OCI-LY7 (cell line): ENCODE data around the gene ATP6V0A1. TPM values are rescaled to one million over a fixed set of nuclear protein-coding genes. Genes with fewer than 3 reads are reported as not detected.

Experiments
- BruUV-seq: library from RNA; stranded (reverse); fragments of 400-500 nt; replicated peaks from 2 replicates; lab custom pipeline; 2021; lab: Mats Ljungman, UMichigan
- CTCF ChIA-PET: fragments of 300-600 bp; sonication (Branson Sonifier 250); formaldehyde crosslinking; loops from one replicate; lab custom pipeline; 2022; ENCODE audit warnings: antibody characterized with exemption; ENCODE audit not compliant: unreplicated experiment; lab: Charles Lee
- POLR2A ChIA-PET: fragments of 300-600 bp; sonication (Branson Sonifier 250); formaldehyde crosslinking; loops from one replicate; lab custom pipeline; 2022; ENCODE audit warnings: antibody characterized with exemption; lab: Charles Lee
- DNase-seq: peaks from one replicate; pipeline ENCODE4 v3.0.0-alpha.2; 2015; ENCODE audit warnings: low spot score
- H2AFZ ChIP-seq: fragments of 200-600 bp; sonication (generic), shearing (Covaris generic); 2 replicates; pipeline ENCODE4 v1.6.1; 2014; ENCODE audit warnings: mild to moderate bottlenecking, antibody characterized with exemption, low read length, moderate library complexity
- H3K27ac ChIP-seq: fragments of 200-600 bp; sonication (generic); 2 replicates; pipeline ENCODE4 v1.5.1; 2014; ENCODE audit warnings: mixed run types, low read depth, mild to moderate bottlenecking, moderate library complexity, low read length, inconsistent platforms; ENCODE audit not compliant: poor library complexity, severe bottlenecking
- H3K36me3 ChIP-seq: fragments of 200-600 bp; sonication (generic); 2 replicates; pipeline ENCODE4 v1.6.1; 2014; ENCODE audit warnings: mild to moderate bottlenecking, antibody characterized with exemption, low read length, moderate library complexity, mixed read lengths; ENCODE audit not compliant: insufficient read depth
- H3K4me1 ChIP-seq: fragments of 200-600 bp; sonication (generic); 2 replicates; pipeline ENCODE4 v1.5.1; 2014; ENCODE audit warnings: mild to moderate bottlenecking, low read length; ENCODE audit not compliant: insufficient read depth, poor library complexity, severe bottlenecking
- H3K4me2 ChIP-seq: fragments of 200-600 bp; sonication (generic); 2 replicates; pipeline ENCODE4 v1.6.1; 2014; ENCODE audit warnings: mild to moderate bottlenecking, low read length
- H3K4me3 ChIP-seq: fragments of 200-600 bp; sonication (generic); 2 replicates; pipeline ENCODE4 v1.5.1; 2014; ENCODE audit warnings: mild to moderate bottlenecking, low read depth, low read length; ENCODE audit not compliant: poor library complexity, severe bottlenecking
- H3K79me2 ChIP-seq: fragments of 200-600 bp; sonication (generic); 2 replicates; pipeline ENCODE4 v1.6.1; 2016; ENCODE audit warnings: low read depth, mild to moderate bottlenecking, low read length, moderate library complexity, mixed read lengths; ENCODE audit not compliant: insufficient read depth
- H3K9me2 ChIP-seq: fragments of 200-600 bp; sonication (generic); 2 replicates; pipeline ENCODE4 v1.6.1; 2016; ENCODE audit warnings: mild to moderate bottlenecking, low read length, mixed read lengths; ENCODE audit not compliant: insufficient read depth
- H3K9me3 ChIP-seq: fragments of 200-600 bp; sonication (generic); 2 replicates; pipeline ENCODE4 v1.6.1; 2014; ENCODE audit warnings: mild to moderate bottlenecking, mixed run types, low read length, mixed read lengths
- H4K20me1 ChIP-seq: fragments of 200-600 bp; sonication (generic); 2 replicates; pipeline ENCODE4 v1.6.1; 2014; ENCODE audit warnings: mild to moderate bottlenecking, antibody characterized with exemption, low read length, moderate library complexity, mixed read lengths; ENCODE audit not compliant: insufficient read depth
- EZH2phosphoT487 ChIP-seq: fragments of 200-600 bp; sonication (generic); IDR thresholded peaks from 2 replicates; pipeline ENCODE4 v1.6.1; 2018; ENCODE audit warnings: low read depth, borderline replicate concordance, mild to moderate bottlenecking, mixed run types, antibody characterized with exemption, low read length, moderate library complexity, mixed read lengths
- intact Hi-C: fragments of 100-400 bp; cut with micrococcal nuclease; formaldehyde crosslinking; loops from one replicate; pipeline ENCODE4 v1.10.0; 2022; ENCODE audit not compliant: unreplicated experiment
- total RNA-seq, 2 experiments: library from RNA; depleted of rRNA in 1 of 2; stranded (reverse); fragments of >200 nt in 1 of 2; shearing (Covaris generic) in 1 of 2; gene quantifications; 2 replicates each; pipeline ENCODE4 v1.2.3, GENCODE V29; 2014 to 2022
- TF ChIP-seq, protein P1 (sequence below): fragments of 200-600 bp; sonication (generic); conservative IDR thresholded peaks from 2 replicates; pipeline ENCODE4 v1.5.1; 2014; ENCODE audit warnings: mild to moderate bottlenecking, antibody characterized with exemption, low read length, moderate library complexity, mixed read lengths

Gene ATP6V0A1
- total RNA-seq, 2 experiments from 2014 or later, result 19.8 to 46.9 TPM

DNA sequence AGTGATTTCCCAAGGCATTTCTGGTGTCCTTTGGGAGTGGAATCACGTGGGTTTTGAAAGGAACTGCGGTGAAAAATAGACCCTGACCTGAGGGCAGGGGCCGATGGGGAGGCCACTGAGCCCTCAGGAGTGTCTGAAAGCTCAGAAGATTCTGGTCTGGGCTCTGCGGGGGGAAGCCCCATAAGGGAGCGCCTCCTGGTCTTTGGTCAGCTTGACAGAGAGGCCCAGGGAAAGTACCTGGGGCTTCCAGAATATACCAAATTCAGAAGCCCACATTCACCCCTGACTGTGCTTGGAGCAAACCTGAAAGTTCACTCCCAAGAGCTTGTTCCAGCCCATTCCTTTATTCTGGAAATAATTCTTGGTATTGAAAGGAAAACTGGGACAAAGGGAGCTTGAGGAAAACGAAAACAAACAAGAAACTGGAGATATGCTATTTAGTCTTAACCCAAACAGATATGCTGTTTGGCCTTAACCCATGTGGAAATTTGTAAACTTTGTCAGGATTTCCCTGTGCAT, 54.1 kb downstream of the ATP6V0A1 start:
- Histone ChIP-seq H3K9me3 (no peaks in the 10 kb centered on the region), H4K20me1 (no peaks in the 10 kb centered on the region), H3K36me3 (peaks cover 6% of the 10 kb centered on the region), H2AFZ (no peak overlapping the region), H3K4me1 (peaks cover 3% of the 10 kb centered on the region), H3K79me2 (no peaks in the 10 kb centered on the region), H3K27ac (no peak overlapping the region), H3K4me3 (no peak overlapping the region), H3K9me2 (no peaks in the 10 kb centered on the region), H3K4me2 (no peak overlapping the region)
- POLR2A ChIA-PET, result interaction anchor here (0.6 kb wide), 1 partner anchor 78 kb away, joined by 3 read pairs; no protein-coding TSS in a partner anchor
- intact Hi-C loops, result no loop called here
- no peak for DNase-seq
- BruUV-seq, result no TSS peak
- TF ChIP-seq, protein P1, sequence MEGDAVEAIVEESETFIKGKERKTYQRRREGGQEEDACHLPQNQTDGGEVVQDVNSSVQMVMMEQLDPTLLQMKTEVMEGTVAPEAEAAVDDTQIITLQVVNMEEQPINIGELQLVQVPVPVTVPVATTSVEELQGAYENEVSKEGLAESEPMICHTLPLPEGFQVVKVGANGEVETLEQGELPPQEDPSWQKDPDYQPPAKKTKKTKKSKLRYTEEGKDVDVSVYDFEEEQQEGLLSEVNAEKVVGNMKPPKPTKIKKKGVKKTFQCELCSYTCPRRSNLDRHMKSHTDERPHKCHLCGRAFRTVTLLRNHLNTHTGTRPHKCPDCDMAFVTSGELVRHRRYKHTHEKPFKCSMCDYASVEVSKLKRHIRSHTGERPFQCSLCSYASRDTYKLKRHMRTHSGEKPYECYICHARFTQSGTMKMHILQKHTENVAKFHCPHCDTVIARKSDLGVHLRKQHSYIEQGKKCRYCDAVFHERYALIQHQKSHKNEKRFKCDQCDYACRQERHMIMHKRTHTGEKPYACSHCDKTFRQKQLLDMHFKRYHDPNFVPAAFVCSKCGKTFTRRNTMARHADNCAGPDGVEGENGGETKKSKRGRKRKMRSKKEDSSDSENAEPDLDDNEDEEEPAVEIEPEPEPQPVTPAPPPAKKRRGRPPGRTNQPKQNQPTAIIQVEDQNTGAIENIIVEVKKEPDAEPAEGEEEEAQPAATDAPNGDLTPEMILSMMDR, result no peak
- no peak for TF ChIP-seq EZH2phosphoT487
- CTCF ChIA-PET, result interaction anchor here (0.5 kb wide), 1 partner anchor 106 kb away, joined by 3 read pairs; no protein-coding TSS in a partner anchor

DNA sequence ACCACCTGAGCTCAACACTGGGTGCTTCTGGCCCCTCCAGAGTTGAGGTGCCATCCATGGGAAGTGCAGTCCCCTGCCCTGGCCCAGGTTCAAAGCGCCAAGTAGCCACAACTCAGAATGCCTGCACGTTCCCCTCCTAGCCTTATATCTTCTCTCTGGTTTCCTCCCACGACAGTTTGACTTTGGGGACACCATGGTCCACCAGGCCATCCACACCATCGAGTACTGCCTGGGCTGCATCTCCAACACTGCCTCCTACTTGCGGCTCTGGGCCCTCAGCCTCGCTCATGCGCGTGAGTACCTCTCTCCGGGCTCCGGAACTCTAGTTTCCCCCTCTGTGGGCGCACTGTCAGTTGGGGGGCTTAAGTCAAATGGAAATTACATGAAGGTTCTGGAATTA, 55.0 kb downstream of the ATP6V0A1 start:
- ChIA-PET POLR2A (no interaction called here), CTCF (interaction anchor here (0.5 kb wide), 1 partner anchor 107 kb away, joined by 3 read pairs; no protein-coding TSS in a partner anchor)
- H3K79me2 ChIP-seq, result no peaks in the 10 kb centered on the region
- no peaks in the 10 kb centered on the region for H3K9me3 ChIP-seq
- no peak for DNase-seq
- H3K27ac ChIP-seq, result no peak overlapping the region
- H3K4me2 ChIP-seq, result no peak overlapping the region
- no TSS peak for BruUV-seq
- intact Hi-C loops, result no loop called here
- H3K9me2 ChIP-seq, result no peaks in the 10 kb centered on the region
- TF ChIP-seq, protein P1, result no peak
- TF ChIP-seq EZH2phosphoT487, result no peak
- peaks cover 6% of the 10 kb centered on the region for H3K4me1 ChIP-seq
- H4K20me1 ChIP-seq, result no peaks in the 10 kb centered on the region
- peaks cover 6% of the 10 kb centered on the region; the same call in 1 of the 2 replicates for H3K36me3 ChIP-seq
- H3K4me3 ChIP-seq, result no peak overlapping the region
- H2AFZ ChIP-seq, result no peak overlapping the region

DNA sequence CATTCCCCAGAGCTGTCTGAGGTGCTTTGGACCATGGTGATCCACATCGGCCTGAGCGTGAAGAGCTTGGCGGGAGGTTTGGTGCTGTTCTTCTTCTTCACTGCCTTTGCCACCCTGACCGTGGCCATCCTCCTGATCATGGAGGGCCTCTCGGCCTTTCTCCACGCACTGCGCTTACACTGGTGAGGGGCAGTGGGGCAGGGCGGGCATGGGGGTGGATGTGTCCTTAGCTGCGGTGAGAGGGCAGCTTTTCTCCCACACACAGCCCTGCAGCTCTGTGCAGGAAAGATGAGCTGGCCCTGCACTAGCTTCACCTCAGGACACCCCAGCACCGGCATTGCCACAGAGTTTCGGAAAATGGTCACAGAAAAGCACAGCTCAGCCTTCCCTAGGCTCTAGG, 55.6 kb downstream of the ATP6V0A1 start:
- intact Hi-C loops, result no loop called here
- Histone ChIP-seq H3K9me2 (no peaks in the 10 kb centered on the region), H3K4me2 (no peak overlapping the region), H3K36me3 (peaks cover under 1% of the 10 kb centered on the region; the same call in 1 of the 2 replicates), H2AFZ (no peak overlapping the region), H3K4me3 (no peak overlapping the region), H3K9me3 (no peaks in the 10 kb centered on the region), H3K4me1 (peaks cover 6% of the 10 kb centered on the region), H3K27ac (no peak overlapping the region), H3K79me2 (no peaks in the 10 kb centered on the region), H4K20me1 (no peaks in the 10 kb centered on the region)
- ChIA-PET POLR2A (no interaction called here), CTCF (no interaction called here)
- no TSS peak for BruUV-seq
- no peak for TF ChIP-seq EZH2phosphoT487
- TF ChIP-seq, protein P1, result no peak
- DNase-seq, result no peak
